ENCODE measurements around the gene TBC1D5.

DNA sequence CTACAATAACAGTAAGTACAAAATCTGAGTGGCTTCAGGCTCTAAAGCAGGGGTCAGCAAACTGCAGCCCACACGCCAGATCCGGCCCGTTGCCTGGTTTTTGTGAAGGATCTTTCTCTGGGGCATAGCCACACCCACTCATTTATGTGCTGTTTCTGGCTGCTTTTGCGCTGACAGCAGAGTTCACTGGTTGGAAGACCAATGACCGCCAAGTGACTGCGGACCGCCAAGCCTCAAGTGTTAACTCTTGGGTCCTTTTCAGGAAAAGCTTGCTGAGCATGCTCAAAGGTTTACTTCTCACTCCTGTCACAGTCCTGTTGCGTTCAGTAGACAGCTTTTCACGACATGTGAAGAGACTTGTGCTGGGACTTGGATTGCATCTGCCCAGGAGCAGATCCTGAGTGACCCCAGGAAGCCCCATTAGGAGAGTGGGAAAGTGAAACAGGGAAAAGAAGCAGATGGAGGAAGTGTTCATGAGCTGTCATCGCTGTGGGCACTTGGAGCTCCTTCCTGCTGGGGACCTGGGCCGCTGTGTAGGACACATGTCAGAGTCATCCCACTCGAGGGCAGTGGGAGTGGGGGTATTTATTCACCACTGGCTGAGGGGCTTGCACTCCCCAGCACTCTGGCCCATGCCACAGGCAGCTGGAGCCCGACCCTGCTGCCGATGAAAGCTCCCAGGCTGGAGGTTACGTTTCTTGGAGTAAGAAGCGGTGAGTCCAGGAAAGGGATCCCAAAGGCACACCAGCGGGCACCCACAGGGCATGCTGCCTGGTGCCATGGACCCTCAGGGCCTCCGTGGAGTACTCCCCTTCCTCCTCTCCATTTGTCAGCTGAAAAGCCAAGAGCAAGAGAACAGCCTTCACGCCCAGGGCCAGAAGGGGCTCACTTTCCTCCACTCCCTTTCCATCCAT lies 608.5 kb downstream of the TBC1D5 start:
- no peak for TF ChIP-seq TAF1 (IDR thresholded peaks at IDR 0.05; ENCODE audit: borderline replicate concordance, insufficient read depth, low read length)
- no peak for TF ChIP-seq SIN3A (IDR thresholded peaks at IDR 0.05; ENCODE audit: borderline replicate concordance, insufficient read depth, low read length)
- no peak for TF ChIP-seq POLR2AphosphoS5 (IDR thresholded peaks at IDR 0.05; ENCODE audit: low read depth, low read length)

Measured in PFSK-1 (cell line).